Measurements from ENCODE around the gene FGFBP3.

DNA sequence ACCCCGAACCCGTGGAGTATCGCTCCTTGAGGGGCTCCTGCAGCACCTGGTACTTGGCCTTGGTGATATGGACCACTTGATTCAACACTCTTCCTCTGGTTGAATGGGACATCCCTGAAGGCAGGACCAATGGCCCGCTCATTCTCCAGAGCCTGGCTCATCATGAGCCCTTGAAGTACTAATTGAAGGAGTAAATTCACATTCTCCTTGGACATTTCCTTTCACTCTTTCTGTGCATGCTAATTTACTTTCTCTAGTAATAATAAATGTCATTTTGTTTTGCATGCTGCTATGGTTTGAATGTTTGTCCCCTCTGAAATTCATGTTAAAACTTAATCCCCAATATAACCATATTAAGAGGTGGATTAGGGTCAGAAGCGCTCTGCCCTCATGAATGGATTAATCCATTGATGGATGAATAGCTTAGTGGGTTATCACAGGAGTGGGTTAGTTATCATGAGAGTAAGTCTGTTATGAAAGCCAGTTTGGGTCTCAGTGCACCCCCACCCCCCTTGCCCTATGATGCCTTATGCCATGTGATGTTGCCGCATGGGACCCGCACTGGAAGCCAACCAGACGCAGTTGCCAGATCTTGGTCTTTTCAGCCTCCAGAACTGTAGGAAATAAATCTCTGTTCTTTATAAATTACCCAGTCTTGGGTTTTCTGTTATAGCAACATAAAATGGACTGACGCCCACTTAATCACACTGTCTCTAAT is 23.8 kb downstream of the FGFBP3 start:
- TF ChIP-seq POLR2A (IDR thresholded peaks at IDR 0.05; ENCODE audit: low read depth, low read length) (no peak), RCOR1 (IDR thresholded peaks at IDR 0.05; ENCODE audit: insufficient replicate concordance, low read length) (no peak)

Measured in IMR-90 (cell line).